Left ventricle myocardium inferior (tissue), 1 donor: ENCODE measurements around the gene IQCE. TPM values are rescaled to one million over a fixed set of nuclear protein-coding genes. Genes with fewer than 3 reads are reported as not detected.

Experiments
- DNase-seq: peaks from one replicate; pipeline ENCODE4 v3.0.0-alpha.2; 2020
- H3K27ac ChIP-seq: fragments of 200-600 bp; replicated peaks from 2 replicates; pipeline ENCODE4 v1.8.0; 2021
- H3K27me3 ChIP-seq: fragments of 200-600 bp; 2 replicates; pipeline ENCODE4 v1.8.0; 2021; ENCODE audit warnings: low read depth
- H3K36me3 ChIP-seq: fragments of 200-600 bp; 2 replicates; pipeline ENCODE4 v1.8.0; 2021
- H3K4me1 ChIP-seq: fragments of 200-600 bp; 2 replicates; pipeline ENCODE4 v1.8.0; 2021
- H3K4me3 ChIP-seq: fragments of 200-600 bp; 2 replicates; pipeline ENCODE4 v1.8.0; 2021; ENCODE audit warnings: mild to moderate bottlenecking, moderate library complexity
- H3K9me3 ChIP-seq: fragments of 200-600 bp; replicated peaks from 2 replicates; pipeline ENCODE4 v1.8.0; 2021
- CTCF ChIP-seq: fragments of 200-600 bp; IDR thresholded peaks from 2 replicates; pipeline ENCODE4 v1.8.0; 2021; ENCODE audit warnings: antibody characterized with exemption, mild to moderate bottlenecking, borderline replicate concordance
- intact Hi-C: fragments of 100-400 bp; cut with micrococcal nuclease; formaldehyde crosslinking; loops from one replicate; pipeline ENCODE4 v1.11.0; 2022
- total RNA-seq: library from RNA; stranded (reverse); fragmentation: NEBNext Ultra II Directional; extraction: Animal tissue kit (Norgen Biotek cat#: 25700); gene quantifications from one replicate; pipeline ENCODE4 v1.2.1, GENCODE V29; 2021
- donor health status: DM: no; HTN: yes; CAD: no; lungs with severe emphysema.

Gene IQCE
- total RNA-seq, 1 donor from 2014 or later = 11.5 TPM

GRCh38 chr7:2575046-2575732 lies 16.4 kb downstream of the IQCE start:
- no peak for DNase-seq
- H3K4me3 ChIP-seq = no peak overlapping the region
- no peaks in the 10 kb centered on the region for H3K27me3 ChIP-seq
- H3K27ac ChIP-seq = no peak overlapping the region
- intact Hi-C loops = no loop called here
- H3K36me3 ChIP-seq = peaks cover 37% of the 10 kb centered on the region
- no peak for TF ChIP-seq CTCF
- H3K9me3 ChIP-seq = no peaks in the 10 kb centered on the region
- no peaks in the 10 kb centered on the region for H3K4me1 ChIP-seq

GRCh38 chr7:2575733-2576340 lies 17.1 kb downstream of the IQCE start:
- intact Hi-C loops = no loop called here
- no peaks in the 10 kb centered on the region for H3K4me1 ChIP-seq
- H3K36me3 ChIP-seq = peaks cover 37% of the 10 kb centered on the region
- no peak for DNase-seq
- no peak overlapping the region for H3K27ac ChIP-seq
- no peak for TF ChIP-seq CTCF
- no peaks in the 10 kb centered on the region for H3K9me3 ChIP-seq
- H3K4me3 ChIP-seq = no peak overlapping the region
- H3K27me3 ChIP-seq = no peaks in the 10 kb centered on the region

- no peaks in the 10 kb centered on the region for H3K4me1 ChIP-seq
- TF ChIP-seq CTCF = no peak
- intact Hi-C loops = no loop called here
These were observed 18.1 kb downstream of the IQCE start for GRCh38 chr7:2576742-2577491.

GRCh38 chr7:2577914-2578680 lies 19.3 kb downstream of the IQCE start:
- H3K4me1 ChIP-seq = no peaks in the 10 kb centered on the region
- no peak overlapping the region for H3K4me3 ChIP-seq
- no peak for TF ChIP-seq CTCF
- DNase-seq = no peak
- H3K27ac ChIP-seq = no peak overlapping the region
- H3K9me3 ChIP-seq = no peaks in the 10 kb centered on the region
- intact Hi-C loops = no loop called here
- H3K36me3 ChIP-seq = peaks cover 27% of the 10 kb centered on the region
- no peaks in the 10 kb centered on the region for H3K27me3 ChIP-seq

More at GRCh38 chr7:2576742-2577491, 18.1 kb downstream of the IQCE start:
- H3K27me3 ChIP-seq = no peaks in the 10 kb centered on the region
- DNase-seq = no peak
- no peak overlapping the region for H3K4me3 ChIP-seq
- H3K9me3 ChIP-seq = no peaks in the 10 kb centered on the region
- H3K27ac ChIP-seq = no peak overlapping the region
- peaks cover 35% of the 10 kb centered on the region for H3K36me3 ChIP-seq

- Histone ChIP-seq H3K4me3 (no peak overlapping the region), H3K27me3 (no peaks in the 10 kb centered on the region), H3K9me3 (no peaks in the 10 kb centered on the region), H3K27ac (no peak overlapping the region), H3K4me1 (no peaks in the 10 kb centered on the region), H3K36me3 (peaks cover 29% of the 10 kb centered on the region)
- no peak for DNase-seq
- no peak for TF ChIP-seq CTCF
- intact Hi-C loops = no loop called here
These were observed 21.9 kb downstream of the IQCE start for GRCh38 chr7:2580636-2581035.
